GM23338 (cell line): Measurements from ENCODE around the gene PCDHGB1. TPM values are rescaled to one million over a fixed set of nuclear protein-coding genes. Genes with fewer than 3 reads are reported as not detected.

Experiments used
- ATAC-seq: fragments of 200-7000 bp; cut with Tn5 transposase; 3 replicates; pipeline ENCODE4 v1.9.1; 2020
- DNase-seq: peaks from one replicate; pipeline ENCODE4 v3.0.0-alpha.2; 2015; ENCODE audit warnings: low spot score
- H2AFZ ChIP-seq: fragments of 200-600 bp; sonication (generic); 2 replicates; pipeline ENCODE4 v1.8.0; 2016; ENCODE audit warnings: antibody characterized with exemption, mild to moderate bottlenecking, moderate library complexity
- H3F3A ChIP-seq: fragments of 200-600 bp; sonication (generic); replicated peaks from 2 replicates; pipeline ENCODE4 v1.8.0; 2017; ENCODE audit warnings: antibody characterized with exemption, mixed run types, low read depth
- H3K27ac ChIP-seq: fragments of 200-600 bp; sonication (generic); 2 replicates; pipeline ENCODE4 v1.6.1; 2016; ENCODE audit warnings: low read depth
- H3K27me3 ChIP-seq: fragments of 200-600 bp; sonication (generic); 2 replicates; pipeline ENCODE4 v1.8.0; 2016; ENCODE audit warnings: mild to moderate bottlenecking, mixed run types, moderate library complexity; ENCODE audit not compliant: insufficient read depth
- H3K36me3 ChIP-seq: fragments of 200-600 bp; sonication (generic); 2 replicates; pipeline ENCODE4 v1.8.0; 2016; ENCODE audit warnings: mild to moderate bottlenecking; ENCODE audit not compliant: insufficient read depth
- H3K4me1 ChIP-seq: fragments of 200-600 bp; sonication (generic); 2 replicates; pipeline ENCODE4 v1.8.0; 2016; ENCODE audit warnings: mild to moderate bottlenecking, moderate library complexity; ENCODE audit not compliant: insufficient read depth
- H3K4me2 ChIP-seq: fragments of 200-600 bp; sonication (generic); 2 replicates; pipeline ENCODE4 v1.7.1; 2017; ENCODE audit warnings: mixed run types
- H3K4me3 ChIP-seq: fragments of 200-600 bp; sonication (generic); 2 replicates; pipeline ENCODE4 v1.6.1; 2016; ENCODE audit warnings: mixed run types
- H3K79me2 ChIP-seq: fragments of 200-600 bp; sonication (generic); replicated peaks from 2 replicates; pipeline ENCODE4 v1.8.0; 2017; ENCODE audit warnings: mild to moderate bottlenecking; ENCODE audit not compliant: insufficient read depth
- H3K9me2 ChIP-seq: fragments of 200-600 bp; sonication (generic); 2 replicates; pipeline ENCODE4 v1.8.0; 2017; ENCODE audit not compliant: insufficient read depth
- H4K20me1 ChIP-seq: fragments of 200-600 bp; sonication (generic); replicated peaks from 2 replicates; pipeline ENCODE4 v1.8.0; 2017; ENCODE audit warnings: mild to moderate bottlenecking; ENCODE audit not compliant: insufficient read depth
- H3K27ac Mint-ChIP-seq: 2 replicates; pipeline ENCODE4 v1.8.0; 2020; ENCODE audit warnings: inconsistent platforms, mild to moderate bottlenecking, moderate library complexity, mixed read lengths
- H3K27me3 Mint-ChIP-seq: 3 replicates; pipeline ENCODE4 v1.8.0; 2022; ENCODE audit warnings: low read depth, mild to moderate bottlenecking, moderate library complexity, mixed read lengths, inconsistent platforms; ENCODE audit not compliant: insufficient read depth, poor library complexity
- H3K36me3 Mint-ChIP-seq: 3 replicates; pipeline ENCODE4 v1.8.0; 2021; ENCODE audit warnings: low read depth, mild to moderate bottlenecking, inconsistent platforms, moderate library complexity, mixed read lengths
- H3K4me1 Mint-ChIP-seq: 3 replicates; pipeline ENCODE4 v1.8.0; 2020; ENCODE audit warnings: mild to moderate bottlenecking, inconsistent platforms, mixed read lengths
- H3K4me3 Mint-ChIP-seq: 3 replicates; pipeline ENCODE4 v1.8.0; 2021; ENCODE audit warnings: moderate library complexity, mild to moderate bottlenecking, inconsistent platforms, mixed read lengths
- H3K9me3 Mint-ChIP-seq: 3 replicates; pipeline ENCODE4 v1.8.0; 2020; ENCODE audit warnings: moderate library complexity, mild to moderate bottlenecking, inconsistent platforms, mixed read lengths
- CREB1 ChIP-seq: fragments of 250-450 bp; sonication (Bioruptor Pico); IDR thresholded peaks from 2 replicates; pipeline ENCODE4 v1.5.0; 2020; ENCODE audit warnings: low read depth, mild to moderate bottlenecking, moderate library complexity
- EZH2phosphoT487 ChIP-seq: fragments of 200-600 bp; sonication (generic); IDR thresholded peaks from one replicate; pipeline ENCODE4 v1.8.1; 2018; ENCODE audit warnings: antibody characterized with exemption; ENCODE audit not compliant: unreplicated experiment
- JUNB ChIP-seq: IDR thresholded peaks from one replicate; pipeline ENCODE4 v1.6.1; 2016; ENCODE audit warnings: antibody characterized with exemption; ENCODE audit not compliant: unreplicated experiment
- POLR2AphosphoS5 ChIP-seq: IDR thresholded peaks from 2 replicates; pipeline ENCODE4 v1.6.1; 2016; ENCODE audit warnings: antibody characterized with exemption, low read depth
- ZNF114 ChIP-seq: fragments of 250-450 bp; sonication (Bioruptor Pico); IDR thresholded peaks from 2 replicates; pipeline ENCODE4 v1.5.0; 2020; ENCODE audit warnings: mild to moderate bottlenecking, moderate library complexity
- polyA plus RNA-seq: library from polyadenylated mRNA; unstranded; fragments of >200 nt; fragmentation: Nextera tagmentation; extraction: Ambion mirVana; gene quantifications from 2 replicates; pipeline ENCODE4 v1.2.1, GENCODE V29; 2016
- total RNA-seq: library from RNA; depleted of rRNA; stranded (reverse); fragments of >200 nt; shearing (Covaris generic); gene quantifications from 2 replicates; pipeline ENCODE4 v1.2.3, GENCODE V29; 2014
- TF ChIP-seq, protein P1 (sequence below): fragments of 250-450 bp; sonication (Bioruptor Pico); IDR thresholded peaks from 2 replicates; pipeline ENCODE4 v1.5.0; 2020; ENCODE audit warnings: mild to moderate bottlenecking, moderate library complexity
- TF ChIP-seq, protein P2 (sequence below): IDR thresholded peaks from one replicate; pipeline ENCODE4 v1.6.1; 2018; ENCODE audit warnings: antibody characterized with exemption; ENCODE audit not compliant: unreplicated experiment

Gene PCDHGB1
- total and polyA plus RNA-seq, 2 experiments from 2014 or later = 0.74 to 9.1 TPM

DNA sequence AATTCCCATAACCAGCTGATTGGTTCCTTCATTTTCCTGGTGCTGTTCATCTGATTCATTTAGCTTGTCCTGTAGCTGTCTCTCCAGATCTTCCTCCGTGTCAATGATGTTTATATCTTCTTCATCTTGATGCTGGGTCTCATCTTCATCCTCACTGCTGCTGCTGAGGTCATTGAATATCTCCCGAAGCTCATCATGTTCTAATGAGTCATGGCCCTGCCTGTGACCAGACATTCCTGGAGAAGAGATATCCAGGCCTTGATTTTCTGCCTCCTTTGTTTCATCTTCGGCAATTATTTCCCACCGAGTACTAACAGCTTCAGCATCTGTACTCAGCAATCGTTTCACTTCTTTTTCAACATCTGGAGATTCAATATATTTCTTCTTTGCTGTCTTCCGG, 30.7 kb upstream of the PCDHGB1 start (continued):
- TF ChIP-seq, protein P1, sequence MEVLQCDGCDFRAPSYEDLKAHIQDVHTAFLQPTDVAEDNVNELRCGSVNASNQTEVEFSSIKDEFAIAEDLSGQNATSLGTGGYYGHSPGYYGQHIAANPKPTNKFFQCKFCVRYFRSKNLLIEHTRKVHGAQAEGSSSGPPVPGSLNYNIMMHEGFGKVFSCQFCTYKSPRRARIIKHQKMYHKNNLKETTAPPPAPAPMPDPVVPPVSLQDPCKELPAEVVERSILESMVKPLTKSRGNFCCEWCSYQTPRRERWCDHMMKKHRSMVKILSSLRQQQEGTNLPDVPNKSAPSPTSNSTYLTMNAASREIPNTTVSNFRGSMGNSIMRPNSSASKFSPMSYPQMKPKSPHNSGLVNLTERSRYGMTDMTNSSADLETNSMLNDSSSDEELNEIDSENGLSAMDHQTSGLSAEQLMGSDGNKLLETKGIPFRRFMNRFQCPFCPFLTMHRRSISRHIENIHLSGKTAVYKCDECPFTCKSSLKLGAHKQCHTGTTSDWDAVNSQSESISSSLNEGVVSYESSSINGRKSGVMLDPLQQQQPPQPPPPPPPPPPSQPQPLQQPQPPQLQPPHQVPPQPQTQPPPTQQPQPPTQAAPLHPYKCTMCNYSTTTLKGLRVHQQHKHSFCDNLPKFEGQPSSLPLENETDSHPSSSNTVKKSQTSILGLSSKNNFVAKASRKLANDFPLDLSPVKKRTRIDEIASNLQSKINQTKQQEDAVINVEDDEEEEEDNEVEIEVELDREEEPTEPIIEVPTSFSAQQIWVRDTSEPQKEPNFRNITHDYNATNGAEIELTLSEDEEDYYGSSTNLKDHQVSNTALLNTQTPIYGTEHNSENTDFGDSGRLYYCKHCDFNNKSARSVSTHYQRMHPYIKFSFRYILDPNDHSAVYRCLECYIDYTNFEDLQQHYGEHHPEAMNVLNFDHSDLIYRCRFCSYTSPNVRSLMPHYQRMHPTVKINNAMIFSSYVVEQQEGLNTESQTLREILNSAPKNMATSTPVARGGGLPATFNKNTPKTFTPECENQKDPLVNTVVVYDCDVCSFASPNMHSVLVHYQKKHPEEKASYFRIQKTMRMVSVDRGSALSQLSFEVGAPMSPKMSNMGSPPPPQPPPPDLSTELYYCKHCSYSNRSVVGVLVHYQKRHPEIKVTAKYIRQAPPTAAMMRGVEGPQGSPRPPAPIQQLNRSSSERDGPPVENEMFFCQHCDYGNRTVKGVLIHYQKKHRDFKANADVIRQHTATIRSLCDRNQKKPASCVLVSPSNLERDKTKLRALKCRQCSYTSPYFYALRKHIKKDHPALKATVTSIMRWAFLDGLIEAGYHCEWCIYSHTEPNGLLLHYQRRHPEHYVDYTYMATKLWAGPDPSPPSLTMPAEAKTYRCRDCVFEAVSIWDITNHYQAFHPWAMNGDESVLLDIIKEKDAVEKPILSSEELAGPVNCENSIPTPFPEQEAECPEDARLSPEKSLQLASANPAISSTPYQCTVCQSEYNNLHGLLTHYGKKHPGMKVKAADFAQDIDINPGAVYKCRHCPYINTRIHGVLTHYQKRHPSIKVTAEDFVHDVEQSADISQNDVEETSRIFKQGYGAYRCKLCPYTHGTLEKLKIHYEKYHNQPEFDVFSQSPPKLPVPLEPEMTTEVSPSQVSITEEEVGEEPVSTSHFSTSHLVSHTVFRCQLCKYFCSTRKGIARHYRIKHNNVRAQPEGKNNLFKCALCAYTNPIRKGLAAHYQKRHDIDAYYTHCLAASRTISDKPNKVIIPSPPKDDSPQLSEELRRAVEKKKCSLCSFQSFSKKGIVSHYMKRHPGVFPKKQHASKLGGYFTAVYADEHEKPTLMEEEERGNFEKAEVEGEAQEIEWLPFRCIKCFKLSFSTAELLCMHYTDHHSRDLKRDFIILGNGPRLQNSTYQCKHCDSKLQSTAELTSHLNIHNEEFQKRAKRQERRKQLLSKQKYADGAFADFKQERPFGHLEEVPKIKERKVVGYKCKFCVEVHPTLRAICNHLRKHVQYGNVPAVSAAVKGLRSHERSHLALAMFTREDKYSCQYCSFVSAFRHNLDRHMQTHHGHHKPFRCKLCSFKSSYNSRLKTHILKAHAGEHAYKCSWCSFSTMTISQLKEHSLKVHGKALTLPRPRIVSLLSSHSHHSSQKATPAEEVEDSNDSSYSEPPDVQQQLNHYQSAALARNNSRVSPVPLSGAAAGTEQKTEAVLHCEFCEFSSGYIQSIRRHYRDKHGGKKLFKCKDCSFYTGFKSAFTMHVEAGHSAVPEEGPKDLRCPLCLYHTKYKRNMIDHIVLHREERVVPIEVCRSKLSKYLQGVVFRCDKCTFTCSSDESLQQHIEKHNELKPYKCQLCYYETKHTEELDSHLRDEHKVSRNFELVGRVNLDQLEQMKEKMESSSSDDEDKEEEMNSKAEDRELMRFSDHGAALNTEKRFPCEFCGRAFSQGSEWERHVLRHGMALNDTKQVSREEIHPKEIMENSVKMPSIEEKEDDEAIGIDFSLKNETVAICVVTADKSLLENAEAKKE = no peak

DNA sequence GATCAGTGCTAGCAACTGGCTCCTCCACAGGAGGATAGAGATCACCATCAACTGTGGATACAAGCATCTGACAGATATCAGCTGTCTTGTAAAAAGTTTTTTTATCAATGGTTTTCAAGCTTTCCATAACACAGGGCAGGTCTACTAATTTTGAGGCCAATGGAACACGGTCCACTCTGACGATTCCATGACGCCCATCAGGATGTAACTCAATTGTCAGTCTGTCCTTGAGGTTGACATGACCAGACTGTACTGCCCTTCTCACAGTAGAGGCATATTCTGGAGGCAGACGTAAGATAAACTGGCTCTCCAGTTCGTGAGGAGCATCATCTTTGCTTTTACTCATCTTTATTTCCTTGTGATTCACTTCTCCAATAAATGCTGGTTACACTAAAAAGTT, 30.2 kb upstream of the PCDHGB1 start:
- ATAC-seq (no peak), DNase-seq (no peak)
- Histone ChIP-seq H3F3A (no peaks in the 10 kb centered on the region), H3K27ac (no peak overlapping the region), H3K4me3 (peak overlapping the region; percentile 67), H3K4me1 (peaks cover 14% of the 10 kb centered on the region; the same call in 1 of the 2 replicates), H3K9me2 (no peaks in the 10 kb centered on the region), H3K79me2 (peaks cover 42% of the 10 kb centered on the region), H3K27me3 (no peaks in the 10 kb centered on the region), H4K20me1 (peaks cover 24% of the 10 kb centered on the region), H2AFZ (no peak overlapping the region), H3K36me3 (peaks cover 13% of the 10 kb centered on the region), H3K4me2 (peak overlapping the region; percentile 80)
- H3K27ac Mint-ChIP-seq = no peak overlapping the region
- H3K4me1 Mint-ChIP-seq = peaks cover 10% of the 10 kb centered on the region
- H3K4me3 Mint-ChIP-seq = peak overlapping the region; percentile 95
- peaks cover 15% of the 10 kb centered on the region for H3K27me3 Mint-ChIP-seq
- H3K9me3 Mint-ChIP-seq = peaks cover 53% of the 10 kb centered on the region
- peaks cover 57% of the 10 kb centered on the region for H3K36me3 Mint-ChIP-seq
- TF ChIP-seq JUNB (no peak), POLR2AphosphoS5 (no peak), ZNF114 (CRISPR knock-in tag) (no peak), EZH2phosphoT487 (no peak), CREB1 (CRISPR knock-in tag) (no peak)
- TF ChIP-seq, protein P2, sequence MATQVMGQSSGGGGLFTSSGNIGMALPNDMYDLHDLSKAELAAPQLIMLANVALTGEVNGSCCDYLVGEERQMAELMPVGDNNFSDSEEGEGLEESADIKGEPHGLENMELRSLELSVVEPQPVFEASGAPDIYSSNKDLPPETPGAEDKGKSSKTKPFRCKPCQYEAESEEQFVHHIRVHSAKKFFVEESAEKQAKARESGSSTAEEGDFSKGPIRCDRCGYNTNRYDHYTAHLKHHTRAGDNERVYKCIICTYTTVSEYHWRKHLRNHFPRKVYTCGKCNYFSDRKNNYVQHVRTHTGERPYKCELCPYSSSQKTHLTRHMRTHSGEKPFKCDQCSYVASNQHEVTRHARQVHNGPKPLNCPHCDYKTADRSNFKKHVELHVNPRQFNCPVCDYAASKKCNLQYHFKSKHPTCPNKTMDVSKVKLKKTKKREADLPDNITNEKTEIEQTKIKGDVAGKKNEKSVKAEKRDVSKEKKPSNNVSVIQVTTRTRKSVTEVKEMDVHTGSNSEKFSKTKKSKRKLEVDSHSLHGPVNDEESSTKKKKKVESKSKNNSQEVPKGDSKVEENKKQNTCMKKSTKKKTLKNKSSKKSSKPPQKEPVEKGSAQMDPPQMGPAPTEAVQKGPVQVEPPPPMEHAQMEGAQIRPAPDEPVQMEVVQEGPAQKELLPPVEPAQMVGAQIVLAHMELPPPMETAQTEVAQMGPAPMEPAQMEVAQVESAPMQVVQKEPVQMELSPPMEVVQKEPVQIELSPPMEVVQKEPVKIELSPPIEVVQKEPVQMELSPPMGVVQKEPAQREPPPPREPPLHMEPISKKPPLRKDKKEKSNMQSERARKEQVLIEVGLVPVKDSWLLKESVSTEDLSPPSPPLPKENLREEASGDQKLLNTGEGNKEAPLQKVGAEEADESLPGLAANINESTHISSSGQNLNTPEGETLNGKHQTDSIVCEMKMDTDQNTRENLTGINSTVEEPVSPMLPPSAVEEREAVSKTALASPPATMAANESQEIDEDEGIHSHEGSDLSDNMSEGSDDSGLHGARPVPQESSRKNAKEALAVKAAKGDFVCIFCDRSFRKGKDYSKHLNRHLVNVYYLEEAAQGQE = no peak
